Stimulated activated CD4-positive, alpha-beta T cell treated with anti-CD3 and anti-CD28 coated beads, Interleukin-4, amount 100 ng/mL, for 4 hours (primary cell): ENCODE measurements around the gene CES3.
"Not testable (repeated sequence)": the region's sequence is repeated elsewhere in the genome, so short reads cannot be mapped to it uniquely, and the experiment has no call there.

Experiments used
- DNase-seq, 2 experiments: peaks; one replicate each; pipeline ENCODE4 v3.0.0-alpha.2; 2020

The CES3 gene

GRCh38 chr16:66927918-66928649 is 33.0 kb upstream of the CES3 start:
- DNase-seq, result no peak

- no peak for DNase-seq
These were observed 32.2 kb upstream of the CES3 start for GRCh38 chr16:66928702-66929388.

- DNase-seq, result no peak
These were observed 30.9 kb upstream of the CES3 start for GRCh38 chr16:66930189-66930588.

- DNase-seq, result no peak
These were observed 29.4 kb upstream of the CES3 start for GRCh38 chr16:66931665-66932064.

GRCh38 chr16:66932076-66932475 is 29.0 kb upstream of the CES3 start:
- no peak for DNase-seq

GRCh38 chr16:66933776-66934137 is 27.3 kb upstream of the CES3 start:
- DNase-seq, result peak; percentile 44 to 77

GRCh38 chr16:66934138-66934838 is 26.8 kb upstream of the CES3 start, which contains the start of gene CIAO2B:
CIAO2B (minus strand) TSS chr16:66934402; CDS start chr16:66934364, 38 bp downstream.
- peak; percentile 87 to 88 for DNase-seq

GRCh38 chr16:66934839-66935313 is 26.2 kb upstream of the CES3 start:
- DNase-seq, result not testable (repeated sequence)

GRCh38 chr16:66935314-66936011 is 25.6 kb upstream of the CES3 start, which contains the start of gene CES2:
CES2 (plus strand) TSS chr16:66935516; CDS start chr16:66935636, 120 bp downstream.
- no peak for DNase-seq

- no peak for DNase-seq
These were observed 24.6 kb upstream of the CES3 start for GRCh38 chr16:66936462-66936861.

GRCh38 chr16:66936889-66937554 is 24.0 kb upstream of the CES3 start:
- no peak for DNase-seq

- DNase-seq, result no peak
These were observed 23.2 kb upstream of the CES3 start for GRCh38 chr16:66937725-66938337.

GRCh38 chr16:66939366-66939765 is 21.7 kb upstream of the CES3 start:
- no peak for DNase-seq

- no peak for DNase-seq
These were observed 20.8 kb upstream of the CES3 start for GRCh38 chr16:66940236-66940635.

GRCh38 chr16:66942981-66943380 is 18.1 kb upstream of the CES3 start:
- no peak for DNase-seq

GRCh38 chr16:66943426-66944053 is 17.5 kb upstream of the CES3 start:
- DNase-seq, result no peak

GRCh38 chr16:66944054-66944441 is 17.0 kb upstream of the CES3 start:
- no peak for DNase-seq

GRCh38 chr16:66944971-66945370 is 16.1 kb upstream of the CES3 start:
- DNase-seq, result not testable (repeated sequence)

GRCh38 chr16:66945939-66946338 is 15.1 kb upstream of the CES3 start:
- no peak for DNase-seq

GRCh38 chr16:66946541-66946940 is 14.5 kb upstream of the CES3 start:
- no peak for DNase-seq

- DNase-seq, result no peak
These were observed 14.1 kb upstream of the CES3 start for GRCh38 chr16:66946974-66947301.
